HEK293T (cell line): Measurements from ENCODE around the gene RNF32.

Experiments
- ARNT ChIP-seq: fragments of 450-650 bp; IDR thresholded peaks from 2 replicates; pipeline ENCODE4 v1.6.1; 2017; ENCODE audit warnings: mild to moderate bottlenecking
- BHLHE40 ChIP-seq: fragments of 450-650 bp; IDR thresholded peaks from 2 replicates; pipeline ENCODE4 v1.6.1; 2016; ENCODE audit warnings: mild to moderate bottlenecking, moderate library complexity, borderline replicate concordance
- ELF4 ChIP-seq: fragments of 450-650 bp; IDR thresholded peaks from 2 replicates; pipeline ENCODE4 v1.6.1; 2017; ENCODE audit warnings: antibody characterized with exemption
- FOXK2 ChIP-seq: fragments of 450-650 bp; IDR thresholded peaks from 2 replicates; pipeline ENCODE4 v1.6.1; 2016; ENCODE audit warnings: mild to moderate bottlenecking
- FOXM1 ChIP-seq: fragments of 450-650 bp; IDR thresholded peaks from 2 replicates; pipeline ENCODE4 v1.6.1; 2017; ENCODE audit warnings: mild to moderate bottlenecking, borderline replicate concordance
- HDGF ChIP-seq: fragments of 450-650 bp; IDR thresholded peaks from 2 replicates; pipeline ENCODE4 v1.6.1; 2017; ENCODE audit warnings: antibody characterized with exemption, borderline replicate concordance
- L3MBTL2 ChIP-seq: fragments of 450-650 bp; conservative IDR thresholded peaks from 2 replicates; pipeline ENCODE4 v1.6.1; 2016; ENCODE audit warnings: mild to moderate bottlenecking
- NFRKB ChIP-seq: fragments of 450-650 bp; IDR thresholded peaks from 2 replicates; pipeline ENCODE4 v1.6.1; 2016; ENCODE audit warnings: mild to moderate bottlenecking, moderate library complexity
- SUZ12 ChIP-seq: fragments of 450-650 bp; IDR thresholded peaks from 2 replicates; pipeline ENCODE4 v1.6.1; 2016; ENCODE audit warnings: mild to moderate bottlenecking
- TARDBP ChIP-seq: fragments of 450-650 bp; IDR thresholded peaks from 2 replicates; pipeline ENCODE4 v1.6.1; 2016
- TF ChIP-seq, protein P1 (sequence below): fragments of 450-650 bp; IDR thresholded peaks from 2 replicates; pipeline ENCODE4 v1.6.1; 2016

DNA sequence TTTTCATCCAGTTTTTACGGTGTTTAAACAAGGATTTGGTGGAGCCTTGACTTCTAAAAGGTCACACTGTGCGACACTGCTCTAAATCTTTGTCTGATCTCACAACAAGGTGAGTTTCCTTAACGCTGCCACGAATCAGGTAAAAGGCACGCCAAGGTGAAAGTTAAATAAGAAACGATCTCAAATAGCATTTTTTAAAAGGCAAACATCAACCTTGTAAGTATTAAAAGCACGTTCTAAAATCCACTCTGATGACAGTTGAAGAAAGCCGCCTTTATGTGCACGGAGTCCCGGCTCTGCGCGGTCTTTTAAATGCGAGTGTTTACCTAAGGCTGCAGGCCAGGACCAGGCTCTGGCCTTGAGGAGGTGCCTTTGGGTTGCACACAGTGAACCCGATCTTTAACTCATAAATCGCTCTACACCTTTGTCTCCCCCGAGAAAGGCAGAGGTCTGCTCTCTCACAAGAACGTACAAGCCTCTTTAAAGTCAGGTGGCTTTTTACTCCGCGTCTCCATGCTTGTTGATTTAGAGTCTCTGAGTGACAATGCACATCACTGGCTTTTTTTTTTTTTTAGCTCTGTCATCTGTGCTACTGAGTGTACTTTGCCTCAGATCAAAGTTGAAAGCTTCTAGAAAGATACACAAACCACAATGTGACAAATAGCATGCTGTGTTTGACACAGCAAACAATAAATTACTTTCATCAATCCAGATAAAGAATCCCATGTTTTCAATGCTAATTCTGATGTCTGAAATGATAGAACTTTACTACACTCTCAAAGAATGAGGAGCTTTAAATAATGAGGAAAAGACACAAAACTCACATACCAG, 25.9 kb upstream of the RNF32 start:
- no peak for TF ChIP-seq ARNT
- TF ChIP-seq FOXM1: no peak
- TF ChIP-seq FOXK2: no peak
- TF ChIP-seq, protein P1, sequence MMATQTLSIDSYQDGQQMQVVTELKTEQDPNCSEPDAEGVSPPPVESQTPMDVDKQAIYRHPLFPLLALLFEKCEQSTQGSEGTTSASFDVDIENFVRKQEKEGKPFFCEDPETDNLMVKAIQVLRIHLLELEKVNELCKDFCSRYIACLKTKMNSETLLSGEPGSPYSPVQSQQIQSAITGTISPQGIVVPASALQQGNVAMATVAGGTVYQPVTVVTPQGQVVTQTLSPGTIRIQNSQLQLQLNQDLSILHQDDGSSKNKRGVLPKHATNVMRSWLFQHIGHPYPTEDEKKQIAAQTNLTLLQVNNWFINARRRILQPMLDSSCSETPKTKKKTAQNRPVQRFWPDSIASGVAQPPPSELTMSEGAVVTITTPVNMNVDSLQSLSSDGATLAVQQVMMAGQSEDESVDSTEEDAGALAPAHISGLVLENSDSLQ: no peak
- TF ChIP-seq BHLHE40: no peak
- TF ChIP-seq TARDBP: no peak
- TF ChIP-seq L3MBTL2: no peak
- no peak for TF ChIP-seq NFRKB
- TF ChIP-seq SUZ12: no peak
- TF ChIP-seq ELF4: no peak
- no peak for TF ChIP-seq HDGF
